H1 (cell line): ENCODE data around the gene DARS2. TPM values are rescaled to one million over a fixed set of nuclear protein-coding genes. Genes with fewer than 3 reads are reported as not detected.

Experiments used
- CTCF ChIA-PET: fragments of 300-600 bp; sonication (Branson Sonifier 250); formaldehyde crosslinking; loops from one replicate; lab custom pipeline; 2021; ENCODE audit not compliant: partially characterized antibody; lab: Charles Lee
- POLR2A ChIA-PET: fragments of 300-600 bp; sonication (Branson Sonifier 250); formaldehyde crosslinking; loops from one replicate; lab custom pipeline; 2021; ENCODE audit warnings: inconsistent platforms; ENCODE audit not compliant: partially characterized antibody; lab: Charles Lee
- DNase-seq, 2 experiments: peaks; one replicate each; pipeline versions ENCODE4 v3.0.0 to v3.0.0-alpha.2; 2010 to 2022; ENCODE audit warnings: low spot score in 2 of 2, low read depth in 1 of 2, mixed read lengths in 1 of 2
- FAIRE-seq: peaks from 2 replicates; lab custom pipeline; 2011; peaks lifted over from hg19 to GRCh38; lab: Jason Lieb, UNC
- H2AFZ ChIP-seq: 2 replicates; pipeline ENCODE4 v1.8.1; 2012; ENCODE audit warnings: low read length, inconsistent platforms
- H2AK5ac ChIP-seq: 2 replicates; pipeline ENCODE4 v1.6.1; 2013; ENCODE audit warnings: low read depth, low read length
- H2BK120ac ChIP-seq: replicated peaks from 2 replicates; pipeline ENCODE3; 2013; ENCODE audit warnings: low read depth, low read length, inconsistent platforms
- H2BK12ac ChIP-seq: 2 replicates; pipeline ENCODE4 v1.6.1; 2013; ENCODE audit warnings: low read depth, low read length
- H2BK15ac ChIP-seq: 2 replicates; pipeline ENCODE4 v1.6.1; 2013; ENCODE audit warnings: low read length
- H2BK20ac ChIP-seq: 2 replicates; pipeline ENCODE4 v1.6.1; 2013; ENCODE audit warnings: low read length
- H2BK5ac ChIP-seq: 2 replicates; pipeline ENCODE4 v1.6.1; 2013; ENCODE audit warnings: low read depth, low read length
- H3K14ac ChIP-seq: 2 replicates; pipeline ENCODE4 v1.6.1; 2013; ENCODE audit warnings: inconsistent platforms; ENCODE audit not compliant: insufficient read length
- H3K18ac ChIP-seq: 2 replicates; pipeline ENCODE4 v1.6.1; 2013; ENCODE audit warnings: low read length; ENCODE audit errors: extremely low read depth
- H3K23ac ChIP-seq: 2 replicates; pipeline ENCODE4 v1.6.1; 2013; ENCODE audit warnings: inconsistent platforms; ENCODE audit not compliant: insufficient read length
- H3K23me2 ChIP-seq: 2 replicates; pipeline ENCODE4 v1.6.1; 2013; ENCODE audit warnings: low read depth, low read length
- H3K27ac ChIP-seq: 2 replicates; pipeline ENCODE4 v1.6.1; 2011; ENCODE audit warnings: low read depth, low read length, inconsistent platforms
- H3K27me3 ChIP-seq, 4 experiments: replicated peaks in 1 of 4; 1 replicate in 1 of 4; 2 replicates in 3 of 4; pipeline versions ENCODE4 v1.6.1 to v1.8.1; 2011 to 2013; ENCODE audit warnings: low read length in 3 of 4, mild to moderate bottlenecking in 3 of 4, inconsistent platforms in 2 of 4, mixed read lengths in 2 of 4, moderate library complexity in 1 of 4; ENCODE audit not compliant: control insufficient read depth in 3 of 4, insufficient read depth in 3 of 4; ENCODE audit errors: extremely low read depth in 1 of 4
- H3K36me3 ChIP-seq, 4 experiments: 2 replicates each; pipeline versions ENCODE4 v1.6.1 to v1.8.1; 2011 to 2013; ENCODE audit warnings: mild to moderate bottlenecking in 4 of 4, low read length in 3 of 4, moderate library complexity in 2 of 4, control low read depth in 1 of 4, inconsistent platforms in 1 of 4; ENCODE audit not compliant: insufficient read depth in 4 of 4, control insufficient read depth in 2 of 4
- H3K4ac ChIP-seq: replicated peaks from 2 replicates; pipeline ENCODE3; 2013; ENCODE audit warnings: low read length, low read depth, mixed read lengths, inconsistent platforms; ENCODE audit not compliant: insufficient read length
- H3K4me1 ChIP-seq, 4 experiments: replicated peaks in 1 of 4; 1 replicate in 1 of 4; 2 replicates in 3 of 4; pipeline versions ENCODE4 v1.6.1 to v1.8.1; 2011 to 2013; ENCODE audit warnings: low read length in 3 of 4, inconsistent platforms in 2 of 4, mixed read lengths in 1 of 4; ENCODE audit not compliant: insufficient read depth in 4 of 4, control insufficient read depth in 3 of 4
- H3K4me2 ChIP-seq, 2 experiments: 2 replicates each; pipeline versions ENCODE4 v1.6.1 to v1.8.1; 2011 to 2013; ENCODE audit warnings: low read depth in 2 of 2, low read length in 2 of 2, control low read depth in 1 of 2, inconsistent platforms in 1 of 2, mild to moderate bottlenecking in 1 of 2; ENCODE audit not compliant: insufficient read depth in 1 of 2
- H3K4me3 ChIP-seq, 4 experiments: fragments of 200-600, 300-600 bp in 1 of 4; sonication (generic), shearing (Covaris generic), sonication (Bioruptor Twin) in 1 of 4; 2 replicates each; pipeline versions ENCODE4 v1.5.1 to v1.8.1; 2011 to 2016; ENCODE audit warnings: low read length in 4 of 4, low read depth in 3 of 4, control low read depth in 2 of 4, inconsistent platforms in 2 of 4, mild to moderate bottlenecking in 2 of 4, mixed read lengths in 1 of 4, moderate library complexity in 1 of 4; ENCODE audit not compliant: insufficient read depth in 2 of 4; ENCODE audit errors: extremely low read depth in 1 of 4
- H3K56ac ChIP-seq: replicated peaks from 2 replicates; pipeline ENCODE3; 2013; ENCODE audit warnings: low read depth, mild to moderate bottlenecking, mixed read lengths, low read length, inconsistent platforms; ENCODE audit not compliant: insufficient read length
- H3K79me1 ChIP-seq: 2 replicates; pipeline ENCODE4 v1.6.1; 2013; ENCODE audit warnings: low read depth, low read length, control low read depth
- H3K79me2 ChIP-seq, 2 experiments: 2 replicates each; pipeline versions ENCODE4 v1.6.1 to v1.8.1; 2012 to 2013; ENCODE audit warnings: low read length in 2 of 2, mild to moderate bottlenecking in 2 of 2, inconsistent platforms in 1 of 2; ENCODE audit not compliant: insufficient read depth in 2 of 2, control insufficient read depth in 1 of 2
- H3K9ac ChIP-seq, 4 experiments: replicated peaks in 1 of 4; 1 replicate in 1 of 4; 2 replicates in 3 of 4; pipeline versions ENCODE4 v1.6.1 to v1.8.1; 2011 to 2013; ENCODE audit warnings: low read depth in 3 of 4, low read length in 3 of 4, control low read depth in 2 of 4, mild to moderate bottlenecking in 2 of 4, moderate library complexity in 2 of 4, inconsistent platforms in 1 of 4; ENCODE audit errors: extremely low read depth in 1 of 4
- H3K9me3 ChIP-seq, 2 experiments: 2 replicates each; pipeline versions ENCODE4 v1.6.1 to v1.8.1; 2012 to 2013; ENCODE audit warnings: mild to moderate bottlenecking in 2 of 2, moderate library complexity in 2 of 2, control low read depth in 1 of 2, inconsistent platforms in 1 of 2, low read depth in 1 of 2, low read length in 1 of 2, mixed read lengths in 1 of 2; ENCODE audit not compliant: insufficient read depth in 2 of 2
- H4K20me1 ChIP-seq, 2 experiments: replicated peaks in 1 of 2; 2 replicates each; pipeline versions ENCODE3 to v1.8.1; 2011 to 2013; ENCODE audit warnings: inconsistent platforms in 2 of 2, low read length in 2 of 2, mild to moderate bottlenecking in 1 of 2; ENCODE audit not compliant: insufficient read depth in 2 of 2, control insufficient read depth in 1 of 2
- H4K5ac ChIP-seq: 2 replicates; pipeline ENCODE4 v1.6.1; 2013; ENCODE audit warnings: low read length, low read depth, mixed read lengths, inconsistent platforms; ENCODE audit not compliant: insufficient read length
- H4K8ac ChIP-seq: 2 replicates; pipeline ENCODE4 v1.8.0; 2013; ENCODE audit warnings: mild to moderate bottlenecking, moderate library complexity, low read length, inconsistent platforms; ENCODE audit not compliant: insufficient read depth; ENCODE audit errors: extremely low read depth
- H4K91ac ChIP-seq: replicated peaks from 2 replicates; pipeline ENCODE3; 2013; ENCODE audit warnings: low read length, mixed read lengths, inconsistent platforms; ENCODE audit not compliant: insufficient read length
- YY1 ChIP-seq: IDR thresholded peaks from 2 replicates; pipeline ENCODE4 v1.6.1; 2011; ENCODE audit warnings: low read depth, mild to moderate bottlenecking, low read length
- WGBS, 2 experiments: shearing (Covaris generic) in 1 of 2; methylation state at CpG; one replicate each; pipeline versions ENCODE4 v1.1.6 to v1.1.7; 2013 to 2015; ENCODE audit warnings: low lambda C conversion rate in 2 of 2, mixed read lengths in 2 of 2, inconsistent platforms in 1 of 2, low coverage in 1 of 2, missing lambda C conversion rate in 1 of 2; ENCODE audit not compliant: insufficient replicate concordance in 2 of 2, insufficient coverage in 1 of 2, insufficient read length in 1 of 2; ENCODE audit errors: extremely low coverage in 1 of 2, missing lambda C conversion rate in 1 of 2; 5-methylcytosine and 5-hydroxymethylcytosine counted together
- polyA plus RNA-seq, 7 experiments: library from polyadenylated mRNA; depleted of rRNA in 3 of 7; stranded (reverse) in 5 of 7; unstranded in 2 of 7; fragments of >200 nt in 5 of 7; fragments of 200-250 nt in 2 of 7; gene quantifications; 1 replicate in 5 of 7; 2 replicates in 1 of 7; 4 replicates in 1 of 7; pipeline versions ENCODE4 v1.2.1 to v1.2.3, GENCODE V29; 2011 to 2013; ENCODE audit warnings: missing spikeins in 2 of 7, mixed read lengths in 2 of 7
- total RNA-seq: library from RNA; stranded (reverse); fragmentation: NEBNext Ultra II Directional; extraction: Animal tissue kit (Norgen Biotek cat#: 25700); gene quantifications from 2 replicates; pipeline ENCODE4 v1.2.1, GENCODE V29; 2021

Gene DARS2
- total and polyA plus RNA-seq, 2 of the 8 experiments (the other 6 are each of a cell fraction or from before 2014, with no cell fraction given): 21.0 to 35.2 TPM

DNA sequence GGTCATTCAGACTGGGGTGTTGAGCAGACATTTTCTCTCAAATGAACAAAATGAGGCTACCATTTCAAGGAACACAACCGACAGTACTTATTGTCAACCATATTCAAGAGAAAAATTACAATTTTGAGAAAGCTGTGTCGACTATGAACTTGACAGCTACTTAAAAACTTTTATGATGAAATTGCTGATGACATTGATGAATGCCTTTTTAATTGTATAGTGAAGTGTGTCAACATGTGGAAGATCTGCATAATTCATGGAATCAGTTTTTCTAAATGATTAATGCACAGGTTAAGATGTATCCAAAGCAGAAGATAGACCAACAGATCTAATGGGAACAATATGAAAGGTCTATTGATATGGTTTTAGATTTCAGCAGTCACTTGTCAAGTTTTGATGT lies 34.6 kb upstream of the DARS2 start:
- no peak for DNase-seq
- H4K91ac ChIP-seq: no peak overlapping the region

More for the DNA sequence above, 34.6 kb upstream of the DARS2 start:
- WGBS, 2 experiments: 100% methylated on average over 2 of the region's 2 CpGs; no CpG with 5 or more reads in 1 of the 2 experiments
- Histone ChIP-seq H3K79me1 (no peaks in the 10 kb centered on the region), H4K20me1 (no peaks in the 10 kb centered on the region), H3K9ac (no peak overlapping the region), H3K4me1 (no peaks in the 10 kb centered on the region), H3K36me3 (peaks cover 0 to under 1% (median 0%) of the 10 kb centered on the region in 4 experiments; a peak in 2 of 8 replicates), H3K4me2 (no peak overlapping the region), H2BK12ac (no peak overlapping the region), H3K27ac (no peak overlapping the region), H3K27me3 (no peaks in the 10 kb centered on the region), H3K14ac (no peak overlapping the region), H2BK5ac (no peak overlapping the region), H3K23me2 (no peaks in the 10 kb centered on the region), H2BK20ac (no peak overlapping the region), H2AFZ (no peak overlapping the region), H2BK15ac (no peak overlapping the region), H2BK120ac (no peak overlapping the region), H4K8ac (no peak overlapping the region), H4K5ac (no peak overlapping the region), H3K56ac (no peak overlapping the region), H2AK5ac (no peak overlapping the region), H3K23ac (no peak overlapping the region), H3K18ac (no peak overlapping the region), H3K4ac (no peak overlapping the region), H3K79me2 (no peaks in the 10 kb centered on the region), H3K9me3 (no peaks in the 10 kb centered on the region), H3K4me3 (no peak overlapping the region)
- TF ChIP-seq YY1: no peak
- POLR2A ChIA-PET: no interaction called here
- no peak for FAIRE-seq
- CTCF ChIA-PET: no interaction called here
